PC-3 (cell line): ENCODE data around the gene TMEM271.

ENCODE experiments used
- CTCF ChIP-seq: fragments of 300-600 bp; sonication (generic); conservative IDR thresholded peaks from 2 replicates; pipeline ENCODE4 v1.5.1; 2017; ENCODE audit warnings: antibody characterized with exemption, low read depth, mild to moderate bottlenecking, low read length
- EZH2 ChIP-seq: fragments of 300-600 bp; sonication (generic); IDR thresholded peaks from one replicate; pipeline ENCODE4 v1.6.1; 2017; ENCODE audit warnings: antibody characterized with exemption, mild to moderate bottlenecking, low read length; ENCODE audit not compliant: unreplicated experiment

- TF ChIP-seq EZH2 (no peak), CTCF (no peak)
Measured at GRCh38 chr4:560061-560460, 16.0 kb downstream of the TMEM271 start.
